GM19463 (cell line): ENCODE measurements around the gene GRIFIN.

Experiments used
- ATAC-seq: cut with Tn5 transposase; IDR thresholded peaks from one replicate; pipeline ENCODE4 v1.9.1; 2021; ENCODE audit warnings: mild to moderate bottlenecking, moderate library complexity; ENCODE audit not compliant: unreplicated experiment

The GRIFIN gene

GRCh38 chr7:2513702-2514101, 37.5 kb upstream of the GRIFIN start:
- no peak for ATAC-seq

- no peak for ATAC-seq
Measured at GRCh38 chr7:2512713-2513112, 36.5 kb upstream of the GRIFIN start.

- no peak for ATAC-seq
Measured at GRCh38 chr7:2512179-2512661, 36.0 kb upstream of the GRIFIN start.

GRCh38 chr7:2511769-2512168, 35.6 kb upstream of the GRIFIN start:
- ATAC-seq = no peak

- ATAC-seq = no peak
Measured at GRCh38 chr7:2510909-2511768, 34.9 kb upstream of the GRIFIN start.

GRCh38 chr7:2510130-2510776, 34.1 kb upstream of the GRIFIN start:
- ATAC-seq = no peak

- no peak for ATAC-seq
Measured at GRCh38 chr7:2509298-2509906, 33.2 kb upstream of the GRIFIN start.

GRCh38 chr7:2508327-2509215, 32.4 kb upstream of the GRIFIN start:
- peak; percentile 53 for ATAC-seq

- no peak for ATAC-seq
Measured at GRCh38 chr7:2507917-2508306, 31.7 kb upstream of the GRIFIN start.

- no peak for ATAC-seq
Measured at GRCh38 chr7:2507208-2507916, 31.2 kb upstream of the GRIFIN start.

GRCh38 chr7:2505401-2505800, 29.2 kb upstream of the GRIFIN start:
- no peak for ATAC-seq

GRCh38 chr7:2504889-2505375, 28.7 kb upstream of the GRIFIN start:
- ATAC-seq = no peak

GRCh38 chr7:2504128-2504888, 28.1 kb upstream of the GRIFIN start:
- ATAC-seq = no peak

- ATAC-seq = no peak
Measured at GRCh38 chr7:2503056-2503941, 27.1 kb upstream of the GRIFIN start.

GRCh38 chr7:2502647-2502966, 26.4 kb upstream of the GRIFIN start:
- ATAC-seq = no peak

GRCh38 chr7:2501947-2502646, 25.9 kb upstream of the GRIFIN start:
- ATAC-seq = no peak

- no peak for ATAC-seq
Measured at GRCh38 chr7:2500701-2501100, 24.5 kb upstream of the GRIFIN start.
